Inflammatory macrophage treated with lipopolysaccharide for 1 hour (primary cell): ENCODE results near the gene TMA16.
"Not testable (repeated sequence)": the region's sequence is repeated elsewhere in the genome, so short reads cannot be mapped to it uniquely, and the experiment has no call there.

Experiments used
- DNase-seq, 2 donors: peaks; one replicate each; pipeline ENCODE4 v3.0.0-alpha.2; 2020 to 2022

The TMA16 gene

GRCh38 chr4:163523791-163524365, 29.4 kb downstream of the TMA16 start:
- DNase-seq = no peak

- no peak for DNase-seq
Measured at GRCh38 chr4:163525982-163526381, 31.5 kb downstream of the TMA16 start.

GRCh38 chr4:163527172-163527571, 32.7 kb downstream of the TMA16 start:
- DNase-seq = no peak

- DNase-seq = no peak
Measured at GRCh38 chr4:163528653-163529052, 34.2 kb downstream of the TMA16 start.

GRCh38 chr4:163534056-163534455, 39.6 kb downstream of the TMA16 start:
- DNase-seq = no peak

- DNase-seq = no peak
Measured at GRCh38 chr4:163535657-163536056, 41.2 kb downstream of the TMA16 start.

GRCh38 chr4:163536091-163536490, 41.6 kb downstream of the TMA16 start:
- DNase-seq = no peak

GRCh38 chr4:163537114-163537513, 42.6 kb downstream of the TMA16 start:
- no peak for DNase-seq

GRCh38 chr4:163538820-163539219, 44.3 kb downstream of the TMA16 start:
- not testable (repeated sequence) for DNase-seq

- DNase-seq = no peak
Measured at GRCh38 chr4:163540448-163540847, 46.0 kb downstream of the TMA16 start.

- no peak for DNase-seq
Measured at GRCh38 chr4:163540977-163541376, 46.5 kb downstream of the TMA16 start.

GRCh38 chr4:163542275-163542674, 47.8 kb downstream of the TMA16 start:
- DNase-seq = no peak

GRCh38 chr4:163544407-163545038, 50.0 kb downstream of the TMA16 start:
- DNase-seq = peak; percentile 33 to 83

GRCh38 chr4:163548481-163549243, 54.2 kb downstream of the TMA16 start:
- DNase-seq = peak; percentile 31 to 54

GRCh38 chr4:163550869-163551267, 56.4 kb downstream of the TMA16 start:
- no peak for DNase-seq

- no peak for DNase-seq
Measured at GRCh38 chr4:163553146-163553545, 58.7 kb downstream of the TMA16 start.

GRCh38 chr4:163554870-163555465, 60.5 kb downstream of the TMA16 start:
- DNase-seq = peak; percentile 34 to 82

- DNase-seq = peak; percentile 63 to 77
Measured at GRCh38 chr4:163556177-163556576, 61.7 kb downstream of the TMA16 start.

GRCh38 chr4:163556650-163557391, 62.3 kb downstream of the TMA16 start:
- peak; percentile 84 for DNase-seq

- DNase-seq = peak in 1 of 2 donors; percentile 20
Measured at GRCh38 chr4:163558539-163559044, 64.1 kb downstream of the TMA16 start.

- DNase-seq = peak in 1 of 2 donors; percentile 22
Measured at GRCh38 chr4:163562496-163562895, 68.0 kb downstream of the TMA16 start.

GRCh38 chr4:163563592-163563991, 69.1 kb downstream of the TMA16 start:
- DNase-seq = no peak
